Measurements from ENCODE around the gene TOE1. TPM values are rescaled to one million over a fixed set of nuclear protein-coding genes. Genes with fewer than 3 reads are reported as not detected.
A peak's percentile ranks its signal among the peaks of the same experiment; 100 is the strongest.
"Not testable (repeated sequence)": the region's sequence is repeated elsewhere in the genome, so short reads cannot be mapped to it uniquely, and the experiment has no call there.

The TOE1 gene
- 10.2 TPM for polyA plus RNA-seq (2013, experiment 1 of 4)
- 17.8 TPM for polyA plus RNA-seq (2013, experiment 2 of 4)
- 10.9 TPM for polyA plus RNA-seq (2013, experiment 3 of 4)
- 12.0 TPM for polyA plus RNA-seq (2013, experiment 4 of 4)

- 0% methylated on average over 69 of the region's 70 CpGs for WGBS, 2 experiments
- Histone ChIP-seq H3K4me1 (ENCODE audit: control insufficient read depth, insufficient read depth, low read length) (peaks cover 9% of the 10 kb centered on the region), H3K36me3 (ENCODE audit: control insufficient read depth, insufficient read depth, low read length) (peaks cover 27% of the 10 kb centered on the region), H3K27me3 (ENCODE audit: control insufficient read depth, insufficient read depth, low read length, poor library complexity, severe bottlenecking) (no peaks in the 10 kb centered on the region), H3K4me3 (ENCODE audit: insufficient read depth, low read depth, low read length) (peak within 1 kb of the TSS; percentile 77), H3K27ac (ENCODE audit: insufficient read depth, low read depth, low read length, poor library complexity, severe bottlenecking) (peak within 1 kb of the TSS; percentile 96), H3K9me3 (ENCODE audit: control insufficient read depth, low read length) (no peaks in the 10 kb centered on the region)
These were observed at the start of gene TOE1, which contains the start of gene MUTYH for GRCh38 chr1:45339789-45340558. TOE1 (plus strand) TSS chr1:45340170; CDS start chr1:45340253, 83 bp downstream. MUTYH (minus strand) TSS chr1:45340440; CDS start chr1:45334505, 5,935 bp downstream.

DNA sequence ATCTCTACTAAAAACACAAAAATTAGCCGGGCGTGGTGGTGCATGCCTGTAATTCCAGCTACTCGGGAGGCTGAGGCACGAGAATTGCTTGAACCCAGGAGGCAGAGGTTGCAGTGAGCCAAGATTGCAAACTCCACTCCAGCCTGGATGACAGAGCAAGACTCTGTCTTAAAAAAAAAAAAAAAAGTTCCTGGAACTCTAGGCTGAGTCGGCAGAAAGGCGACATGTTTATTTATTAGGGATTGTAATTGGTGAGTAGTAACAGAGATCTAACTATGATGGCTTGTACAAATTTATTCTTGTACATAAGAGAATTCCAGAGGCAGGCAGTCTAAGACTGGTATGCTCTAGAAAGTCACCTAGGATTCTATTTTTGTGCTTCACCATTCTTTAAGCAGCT is 49.0 kb upstream of the TOE1 start:
- not testable (repeated sequence) for H3K36me3 ChIP-seq (ENCODE audit: control insufficient read depth, insufficient read depth, low read length); H3K4me3 ChIP-seq (ENCODE audit: insufficient read depth, low read depth, low read length); H3K27me3 ChIP-seq (ENCODE audit: control insufficient read depth, insufficient read depth, low read length, poor library complexity, severe bottlenecking); H3K9me3 ChIP-seq (ENCODE audit: control insufficient read depth, low read length); H3K4me1 ChIP-seq (ENCODE audit: control insufficient read depth, insufficient read depth, low read length); H3K27ac ChIP-seq (ENCODE audit: insufficient read depth, low read depth, low read length, poor library complexity, severe bottlenecking)
- 92% methylated on average over 6 of the region's 6 CpGs for WGBS, 2 experiments

GRCh38 chr1:45291716-45292115 is 48.3 kb upstream of the TOE1 start:
- Histone ChIP-seq H3K27me3 (ENCODE audit: control insufficient read depth, insufficient read depth, low read length, poor library complexity, severe bottlenecking) (no peaks in the 10 kb centered on the region), H3K36me3 (ENCODE audit: control insufficient read depth, insufficient read depth, low read length) (no peaks in the 10 kb centered on the region), H3K4me1 (ENCODE audit: control insufficient read depth, insufficient read depth, low read length) (no peaks in the 10 kb centered on the region), H3K27ac (ENCODE audit: insufficient read depth, low read depth, low read length, poor library complexity, severe bottlenecking) (no peak overlapping the region), H3K4me3 (ENCODE audit: insufficient read depth, low read depth, low read length) (no peak overlapping the region), H3K9me3 (ENCODE audit: control insufficient read depth, low read length) (no peaks in the 10 kb centered on the region)
- WGBS, 2 experiments, result 90 to 93% methylated on average over 2 of the region's 2 CpGs

DNA sequence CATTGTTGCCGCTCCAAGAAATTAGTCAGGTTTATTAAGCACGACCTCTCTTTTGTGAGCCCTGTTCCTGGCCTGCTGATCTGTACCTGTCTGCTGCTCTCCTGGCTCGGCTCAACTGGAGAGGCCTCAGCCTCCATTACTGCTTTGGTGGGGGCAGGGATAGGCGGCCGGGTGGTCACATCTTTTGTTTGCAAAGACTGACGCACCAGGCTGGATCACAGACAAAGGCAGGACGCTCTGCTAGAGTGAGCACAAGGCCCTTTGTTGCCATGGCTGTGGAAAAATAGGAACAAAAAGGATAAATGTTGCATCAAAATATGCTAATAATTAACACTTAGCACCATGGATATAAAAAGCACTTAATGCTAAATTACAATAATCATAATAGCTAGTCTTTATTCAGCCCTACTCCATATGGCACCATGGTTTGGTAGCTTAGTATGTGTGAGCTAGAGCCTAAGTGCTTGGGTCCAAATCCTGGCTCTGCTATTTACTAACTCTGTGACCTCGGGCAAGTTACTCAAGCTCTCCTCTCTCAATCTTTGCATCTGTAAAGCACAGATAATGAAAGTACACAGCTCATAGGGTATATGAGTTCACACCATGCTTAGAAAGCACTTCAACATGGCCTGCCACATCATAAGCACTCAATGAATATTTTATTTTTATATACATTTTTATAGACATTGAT is 42.2 kb upstream of the TOE1 start:
- H3K4me1 ChIP-seq (ENCODE audit: control insufficient read depth, insufficient read depth, low read length), result no peaks in the 10 kb centered on the region
- WGBS, 2 experiments, result 60 to 68% methylated on average over 8 of the region's 8 CpGs
- H3K27ac ChIP-seq (ENCODE audit: insufficient read depth, low read depth, low read length, poor library complexity, severe bottlenecking), result no peak overlapping the region
- H3K27me3 ChIP-seq (ENCODE audit: control insufficient read depth, insufficient read depth, low read length, poor library complexity, severe bottlenecking), result no peaks in the 10 kb centered on the region
- H3K4me3 ChIP-seq (ENCODE audit: insufficient read depth, low read depth, low read length), result no peak overlapping the region
- H3K36me3 ChIP-seq (ENCODE audit: control insufficient read depth, insufficient read depth, low read length), result no peaks in the 10 kb centered on the region
- H3K9me3 ChIP-seq (ENCODE audit: control insufficient read depth, low read length), result no peaks in the 10 kb centered on the region

- no peak overlapping the region for H3K27ac ChIP-seq (ENCODE audit: insufficient read depth, low read depth, low read length, poor library complexity, severe bottlenecking)
- no peaks in the 10 kb centered on the region for H3K9me3 ChIP-seq (ENCODE audit: control insufficient read depth, low read length)
- H3K36me3 ChIP-seq (ENCODE audit: control insufficient read depth, insufficient read depth, low read length), result no peaks in the 10 kb centered on the region
- 89 to 92% methylated on average over 1 of the region's 1 CpG for WGBS, 2 experiments
- no peaks in the 10 kb centered on the region for H3K27me3 ChIP-seq (ENCODE audit: control insufficient read depth, insufficient read depth, low read length, poor library complexity, severe bottlenecking)
- H3K4me3 ChIP-seq (ENCODE audit: insufficient read depth, low read depth, low read length), result no peak overlapping the region
- peaks cover 2% of the 10 kb centered on the region for H3K4me1 ChIP-seq (ENCODE audit: control insufficient read depth, insufficient read depth, low read length)
These were observed 40.7 kb upstream of the TOE1 start for GRCh38 chr1:45299296-45299695.

DNA sequence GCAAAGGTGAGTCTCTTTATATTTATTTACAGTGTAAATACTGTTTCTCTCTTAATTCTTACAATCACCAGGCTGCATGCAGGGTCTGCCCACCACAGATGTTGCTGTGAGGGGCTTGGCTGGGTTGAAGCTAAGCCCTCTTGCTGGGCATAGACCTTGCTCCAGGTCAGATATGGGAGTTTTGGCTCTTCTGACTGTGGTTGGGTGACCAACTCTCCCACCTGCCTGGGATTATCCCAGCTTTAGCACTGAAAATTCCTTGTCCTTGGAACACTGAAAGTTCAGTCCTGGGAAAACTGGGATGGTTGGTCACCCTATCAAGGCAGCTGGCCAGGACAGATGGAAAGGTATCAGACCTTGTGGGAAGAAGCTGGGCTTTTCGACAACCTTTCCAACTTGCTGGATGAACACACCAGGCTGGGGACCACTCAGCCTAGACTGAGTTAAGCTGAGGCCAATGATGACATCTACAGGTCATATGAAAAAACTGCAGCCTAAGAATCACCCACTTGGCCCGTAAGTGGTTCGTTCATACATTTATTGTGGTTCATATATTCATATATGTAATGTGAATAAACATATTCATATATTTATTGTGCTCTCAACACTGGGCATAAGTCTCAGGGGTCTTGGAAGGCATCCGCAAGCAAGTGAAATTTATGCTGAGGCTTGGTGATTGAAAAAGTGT is 39.8 kb upstream of the TOE1 start:
- H3K27ac ChIP-seq (ENCODE audit: insufficient read depth, low read depth, low read length, poor library complexity, severe bottlenecking), result no peak overlapping the region
- no peaks in the 10 kb centered on the region for H3K9me3 ChIP-seq (ENCODE audit: control insufficient read depth, low read length)
- 51 to 60% methylated on average over 2 of the region's 4 CpGs for WGBS, 2 experiments
- no peak overlapping the region for H3K4me3 ChIP-seq (ENCODE audit: insufficient read depth, low read depth, low read length)
- H3K36me3 ChIP-seq (ENCODE audit: control insufficient read depth, insufficient read depth, low read length), result no peaks in the 10 kb centered on the region
- peaks cover 9% of the 10 kb centered on the region for H3K4me1 ChIP-seq (ENCODE audit: control insufficient read depth, insufficient read depth, low read length)
- H3K27me3 ChIP-seq (ENCODE audit: control insufficient read depth, insufficient read depth, low read length, poor library complexity, severe bottlenecking), result no peaks in the 10 kb centered on the region

DNA sequence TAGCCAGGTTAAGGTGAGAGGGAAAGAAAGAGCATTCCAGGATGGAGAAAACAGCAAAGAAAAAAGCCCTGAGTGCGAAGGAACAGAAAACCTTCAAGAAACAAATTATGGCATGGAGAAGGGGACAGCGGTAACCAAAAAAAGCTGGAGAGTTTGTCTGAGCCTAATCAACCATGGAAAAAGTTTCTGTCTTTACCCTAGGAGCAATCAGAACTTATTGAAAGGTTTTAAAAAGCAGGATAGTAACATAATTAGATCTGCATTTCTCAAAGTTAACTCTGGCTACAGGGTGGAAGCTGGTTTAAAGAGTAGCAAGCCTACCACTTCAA is 39.3 kb upstream of the TOE1 start:
- 72 to 75% methylated on average over 2 of the region's 2 CpGs for WGBS, 2 experiments

DNA sequence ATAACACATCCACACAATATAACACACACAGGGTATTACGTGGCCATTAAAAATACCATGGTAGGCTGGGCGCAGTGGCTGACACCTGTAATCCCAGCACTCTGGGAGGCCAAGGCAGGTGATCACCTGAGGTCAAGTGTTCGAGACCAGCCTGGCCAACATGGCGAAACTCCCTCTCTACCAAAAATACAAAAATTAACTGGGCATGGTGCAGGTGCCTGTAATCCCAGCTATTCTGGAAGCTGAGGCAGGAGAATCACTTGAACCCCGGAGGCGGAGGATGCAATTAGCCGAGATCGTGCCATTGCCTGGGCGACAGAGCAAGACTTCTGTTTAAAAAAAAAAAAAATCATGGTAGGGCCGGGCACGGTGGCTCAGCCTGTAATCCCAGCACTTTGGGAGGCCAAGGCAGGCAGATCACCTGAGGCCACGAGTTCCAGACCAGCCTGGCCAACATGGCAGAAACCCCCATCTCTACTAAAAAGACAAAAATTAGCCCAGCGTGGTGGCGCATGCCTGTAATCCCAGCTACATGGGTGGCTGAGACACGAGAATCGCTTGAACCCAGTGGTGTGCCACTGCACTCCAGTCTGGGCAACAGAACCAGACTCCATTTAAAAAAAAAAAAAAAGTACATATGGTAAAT is 37.3 kb upstream of the TOE1 start:
- H3K9me3 ChIP-seq (ENCODE audit: control insufficient read depth, low read length), result no peaks in the 10 kb centered on the region
- H3K27me3 ChIP-seq (ENCODE audit: control insufficient read depth, insufficient read depth, low read length, poor library complexity, severe bottlenecking), result no peaks in the 10 kb centered on the region
- no peak overlapping the region for H3K27ac ChIP-seq (ENCODE audit: insufficient read depth, low read depth, low read length, poor library complexity, severe bottlenecking)
- WGBS, 2 experiments, result 85 to 93% methylated on average over 16 of the region's 16 CpGs
- peak overlapping the region; percentile 69 for H3K4me3 ChIP-seq (ENCODE audit: insufficient read depth, low read depth, low read length)
- peaks cover 20% of the 10 kb centered on the region for H3K4me1 ChIP-seq (ENCODE audit: control insufficient read depth, insufficient read depth, low read length)
- H3K36me3 ChIP-seq (ENCODE audit: control insufficient read depth, insufficient read depth, low read length), result no peaks in the 10 kb centered on the region

More for the DNA sequence above, 39.3 kb upstream of the TOE1 start:
- peaks cover 9% of the 10 kb centered on the region for H3K4me1 ChIP-seq (ENCODE audit: control insufficient read depth, insufficient read depth, low read length)
- no peaks in the 10 kb centered on the region for H3K36me3 ChIP-seq (ENCODE audit: control insufficient read depth, insufficient read depth, low read length)
- H3K27ac ChIP-seq (ENCODE audit: insufficient read depth, low read depth, low read length, poor library complexity, severe bottlenecking), result no peak overlapping the region
- no peaks in the 10 kb centered on the region for H3K9me3 ChIP-seq (ENCODE audit: control insufficient read depth, low read length)
- H3K4me3 ChIP-seq (ENCODE audit: insufficient read depth, low read depth, low read length), result no peak overlapping the region
- H3K27me3 ChIP-seq (ENCODE audit: control insufficient read depth, insufficient read depth, low read length, poor library complexity, severe bottlenecking), result no peaks in the 10 kb centered on the region

DNA sequence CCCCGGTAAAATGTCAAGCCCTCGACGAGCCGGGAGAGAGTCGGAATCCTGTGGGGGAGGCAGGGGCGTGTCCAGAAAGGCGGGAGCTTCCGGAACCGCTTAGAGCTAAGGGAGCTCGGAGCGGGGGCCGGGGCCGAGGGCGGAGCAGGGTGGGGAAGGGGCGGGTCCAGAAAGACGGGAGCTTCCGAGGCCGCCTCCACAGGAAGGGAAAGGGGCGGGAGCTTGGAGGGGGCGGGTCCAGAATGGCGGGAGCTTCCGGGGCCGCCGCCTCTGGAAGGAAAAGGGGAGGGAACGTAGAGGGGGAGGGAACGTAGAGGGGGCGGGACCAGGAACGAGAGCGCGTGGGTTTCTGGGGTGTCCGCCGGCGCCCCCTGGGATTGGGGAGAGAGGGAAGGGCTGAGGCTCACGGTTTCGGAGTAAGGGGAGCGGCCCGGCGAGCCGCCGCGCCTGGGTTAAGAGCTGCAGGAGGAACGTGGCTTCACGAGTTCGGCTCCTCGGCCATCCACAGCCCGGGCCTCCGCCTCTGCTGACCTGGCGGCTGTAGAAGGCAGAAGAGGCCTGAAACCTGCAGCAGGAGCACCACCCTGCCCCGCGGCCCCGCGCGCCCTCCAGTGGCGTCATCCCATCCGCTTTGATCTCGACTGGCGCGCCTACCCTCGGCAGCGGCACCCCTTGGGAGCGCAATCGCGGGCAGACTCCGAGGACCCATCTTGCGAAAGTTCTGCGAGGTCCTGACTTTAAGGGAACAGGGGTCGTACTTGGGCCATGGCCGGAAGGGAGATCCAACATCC is 36.3 kb upstream of the TOE1 start:
- WGBS, 2 experiments, result 1% methylated on average over 68 of the region's 68 CpGs
- Histone ChIP-seq H3K9me3 (ENCODE audit: control insufficient read depth, low read length) (no peaks in the 10 kb centered on the region), H3K27ac (ENCODE audit: insufficient read depth, low read depth, low read length, poor library complexity, severe bottlenecking) (peak overlapping the region; percentile 85), H3K4me1 (ENCODE audit: control insufficient read depth, insufficient read depth, low read length) (peaks cover 20% of the 10 kb centered on the region), H3K36me3 (ENCODE audit: control insufficient read depth, insufficient read depth, low read length) (no peaks in the 10 kb centered on the region), H3K27me3 (ENCODE audit: control insufficient read depth, insufficient read depth, low read length, poor library complexity, severe bottlenecking) (no peaks in the 10 kb centered on the region), H3K4me3 (ENCODE audit: insufficient read depth, low read depth, low read length) (peak overlapping the region; percentile 69)
